SK-N-SH treated with all-trans-retinoic acid at 6 μM for 48 hours (cell line): ENCODE data around the gene TMEM132A.

ENCODE experiments used
- ATAC-seq: fragments of 200-7000 bp; cut with Tn5 transposase; 3 replicates; pipeline ENCODE4 v1.9.1; 2020; ENCODE audit warnings: mild to moderate bottlenecking, moderate library complexity
- ARNTL ChIP-seq: fragments of 450-650 bp; formaldehyde crosslinking; IDR thresholded peaks from 2 replicates; pipeline ENCODE4 v1.5.0; 2020; ENCODE audit warnings: low read depth, mild to moderate bottlenecking, moderate library complexity, borderline replicate concordance
- BACH2 ChIP-seq: fragments of 250-450 bp; sonication (Bioruptor Pico); IDR thresholded peaks from 2 replicates; pipeline ENCODE4 v1.9.0; 2021; ENCODE audit warnings: mild to moderate bottlenecking, borderline replicate concordance
- CREB5 ChIP-seq: fragments of 250-450 bp; sonication (Bioruptor Pico); IDR thresholded peaks from 2 replicates; pipeline ENCODE4 v1.5.1; 2020; ENCODE audit warnings: low read depth, mild to moderate bottlenecking, moderate library complexity
- CSRNP3 ChIP-seq: fragments of 250-450 bp; sonication (Bioruptor Pico); IDR thresholded peaks from 2 replicates; pipeline ENCODE4 v1.5.1; 2021; ENCODE audit warnings: mild to moderate bottlenecking, moderate library complexity
- ESRRG ChIP-seq: fragments of 250-450 bp; sonication (Bioruptor Pico); IDR thresholded peaks from 2 replicates; pipeline ENCODE4 v1.6.1; 2021; ENCODE audit warnings: mild to moderate bottlenecking
- GLIS3 ChIP-seq: fragments of 250-450 bp; sonication (Bioruptor Pico); IDR thresholded peaks from 2 replicates; pipeline ENCODE4 v1.5.0; 2020; ENCODE audit warnings: mild to moderate bottlenecking, moderate library complexity
- ISL1 ChIP-seq: fragments of 250-450 bp; sonication (Bioruptor Pico); IDR thresholded peaks from 2 replicates; pipeline ENCODE4 v2.1.2; 2022; ENCODE audit warnings: mild to moderate bottlenecking, moderate library complexity
- PPARA ChIP-seq: fragments of 250-450 bp; sonication (Bioruptor Pico); IDR thresholded peaks from 2 replicates; pipeline ENCODE4 v1.5.0; 2020; ENCODE audit warnings: mild to moderate bottlenecking, borderline replicate concordance
- RARB ChIP-seq: fragments of 250-450 bp; sonication (Bioruptor Pico); IDR thresholded peaks from 2 replicates; pipeline ENCODE4 v1.8.0; 2021; ENCODE audit warnings: mild to moderate bottlenecking, moderate library complexity
- SNAI2 ChIP-seq: fragments of 250-450 bp; sonication (Bioruptor Pico); IDR thresholded peaks from 2 replicates; pipeline ENCODE4 v1.5.0; 2020; ENCODE audit warnings: mild to moderate bottlenecking, moderate library complexity
- TOX ChIP-seq: fragments of 250-450 bp; sonication (Bioruptor Pico); IDR thresholded peaks from 2 replicates; pipeline ENCODE4 v1.8.0; 2021; ENCODE audit warnings: mild to moderate bottlenecking, moderate library complexity, borderline replicate concordance
- ZFP3 ChIP-seq: fragments of 250-450 bp; sonication (Bioruptor Pico); IDR thresholded peaks from 2 replicates; pipeline ENCODE4 v1.5.0; 2020; ENCODE audit warnings: mild to moderate bottlenecking, moderate library complexity
- ZFP30 ChIP-seq: fragments of 450-650 bp; formaldehyde crosslinking; IDR thresholded peaks from 2 replicates; pipeline ENCODE4 v1.5.0; 2022; ENCODE audit warnings: mild to moderate bottlenecking, moderate library complexity
- ZNF565 ChIP-seq: fragments of 450-650 bp; formaldehyde crosslinking; conservative IDR thresholded peaks from 2 replicates; pipeline ENCODE4 v1.5.0; 2020; ENCODE audit warnings: low read depth, mild to moderate bottlenecking, moderate library complexity
- ZNF8 ChIP-seq: fragments of 450-650 bp; formaldehyde crosslinking; IDR thresholded peaks from 2 replicates; pipeline ENCODE4 v1.5.0; 2020; ENCODE audit warnings: mild to moderate bottlenecking, moderate library complexity
- TF ChIP-seq, protein P1 (sequence below): fragments of 250-450 bp; sonication (Bioruptor Pico); IDR thresholded peaks from 2 replicates; pipeline ENCODE4 v1.8.0; 2020; ENCODE audit warnings: mild to moderate bottlenecking, moderate library complexity, borderline replicate concordance

TMEM132A gene

GRCh38 chr11:60939301-60939700 is 15.0 kb downstream of the TMEM132A start:
- TF ChIP-seq SNAI2 (no peak), ZNF565 (no peak), CREB5 (no peak), ZNF8 (CRISPR knock-in tag) (no peak), RARB (CRISPR knock-in tag) (no peak), CSRNP3 (CRISPR knock-in tag) (no peak), TOX (CRISPR knock-in tag) (no peak), ESRRG (CRISPR knock-in tag) (no peak), ZFP30 (CRISPR knock-in tag) (no peak), ISL1 (CRISPR knock-in tag) (no peak)
- TF ChIP-seq, protein P1, sequence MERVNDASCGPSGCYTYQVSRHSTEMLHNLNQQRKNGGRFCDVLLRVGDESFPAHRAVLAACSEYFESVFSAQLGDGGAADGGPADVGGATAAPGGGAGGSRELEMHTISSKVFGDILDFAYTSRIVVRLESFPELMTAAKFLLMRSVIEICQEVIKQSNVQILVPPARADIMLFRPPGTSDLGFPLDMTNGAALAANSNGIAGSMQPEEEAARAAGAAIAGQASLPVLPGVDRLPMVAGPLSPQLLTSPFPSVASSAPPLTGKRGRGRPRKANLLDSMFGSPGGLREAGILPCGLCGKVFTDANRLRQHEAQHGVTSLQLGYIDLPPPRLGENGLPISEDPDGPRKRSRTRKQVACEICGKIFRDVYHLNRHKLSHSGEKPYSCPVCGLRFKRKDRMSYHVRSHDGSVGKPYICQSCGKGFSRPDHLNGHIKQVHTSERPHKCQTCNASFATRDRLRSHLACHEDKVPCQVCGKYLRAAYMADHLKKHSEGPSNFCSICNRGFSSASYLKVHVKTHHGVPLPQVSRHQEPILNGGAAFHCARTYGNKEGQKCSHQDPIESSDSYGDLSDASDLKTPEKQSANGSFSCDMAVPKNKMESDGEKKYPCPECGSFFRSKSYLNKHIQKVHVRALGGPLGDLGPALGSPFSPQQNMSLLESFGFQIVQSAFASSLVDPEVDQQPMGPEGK (CRISPR knock-in tag): no peak
- no peak for ATAC-seq

GRCh38 chr11:60939855-60940254 is 15.6 kb downstream of the TMEM132A start:
- TF ChIP-seq CSRNP3 (CRISPR knock-in tag) (no peak), ZFP30 (CRISPR knock-in tag) (no peak), ARNTL (CRISPR knock-in tag) (no peak)
- ATAC-seq: no peak

- no peak for ATAC-seq
Measured at GRCh38 chr11:60941371-60942119, 17.3 kb downstream of the TMEM132A start.

More at GRCh38 chr11:60941371-60942119, 17.3 kb downstream of the TMEM132A start:
- TF ChIP-seq GLIS3 (CRISPR knock-in tag) (no peak), CREB5 (no peak), ZFP3 (no peak), CSRNP3 (CRISPR knock-in tag) (no peak), RARB (CRISPR knock-in tag) (no peak), PPARA (no peak), ZNF565 (no peak), BACH2 (no peak), ARNTL (CRISPR knock-in tag) (no peak), SNAI2 (no peak)
- TF ChIP-seq, protein P1 (CRISPR knock-in tag): no peak
- TF ChIP-seq, all 23 proteins: peak for 0
